ENCODE results near the gene DCT.

DCT gene

DNA sequence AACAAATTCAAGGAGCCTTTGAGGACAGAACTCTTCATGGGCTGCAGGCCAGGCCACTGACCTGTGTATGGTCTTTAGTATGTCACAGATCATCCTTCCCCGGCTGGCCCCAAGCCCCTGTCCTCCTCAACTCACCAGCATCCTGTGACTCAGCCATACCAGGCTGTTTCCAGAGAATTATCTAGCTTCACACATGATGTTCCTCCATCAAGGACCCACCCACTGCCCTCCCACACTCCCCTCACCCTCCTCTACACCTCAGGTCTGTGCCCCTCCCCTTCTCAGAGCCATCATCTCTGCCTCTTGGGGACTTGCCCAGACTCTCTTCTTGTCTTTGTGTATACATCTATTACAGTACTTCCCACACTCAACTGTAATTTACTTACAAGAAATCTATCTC is 14.7 kb downstream of the DCT start:
- Histone ChIP-seq H3K9me3 (ENCODE audit: insufficient read depth, low read length, severe bottlenecking) (no peaks in the 10 kb centered on the region), H3K4me3 (ENCODE audit: low read depth in 1 of 2, low read length in 2 of 2) (no peak overlapping the region), H3K36me3 (ENCODE audit: insufficient read depth, low read length) (no peaks in the 10 kb centered on the region), H3K4me2 (ENCODE audit: insufficient read depth, low read length) (no peak overlapping the region), H3K79me2 (ENCODE audit: insufficient read depth, low read length) (no peaks in the 10 kb centered on the region), H3K27me3 (ENCODE audit: insufficient read depth, low read length, poor library complexity) (no peaks in the 10 kb centered on the region), H3K4me1 (ENCODE audit: insufficient read depth, low read length) (no peaks in the 10 kb centered on the region), H4K20me1 (ENCODE audit: insufficient read depth, low read length) (no peaks in the 10 kb centered on the region), H3K27ac (ENCODE audit: low read length) (no peak overlapping the region), H3K9ac (ENCODE audit: low read depth, low read length) (no peak overlapping the region), H2AFZ (ENCODE audit: low read depth, low read length) (no peak overlapping the region)
- DNase-seq (no peak), ATAC-seq (ENCODE audit: insufficient read depth, low read depth) (no peak; the same call in 2 of the 3 replicates)
- no peak for TF ChIP-seq EZH2 (IDR thresholded peaks at IDR 0.05; ENCODE audit: borderline replicate concordance, low read depth, low read length, severe bottlenecking)
- no peak for TF ChIP-seq CTCF (IDR thresholded peaks at IDR 0.05; ENCODE audit: borderline replicate concordance, extremely low read depth, low read length, poor library complexity, severe bottlenecking)

- no peak for TF ChIP-seq CTCF (IDR thresholded peaks at IDR 0.05; ENCODE audit: borderline replicate concordance, extremely low read depth, low read length, poor library complexity, severe bottlenecking)
- no peak for TF ChIP-seq EZH2 (IDR thresholded peaks at IDR 0.05; ENCODE audit: borderline replicate concordance, low read depth, low read length, severe bottlenecking)
Measured at GRCh38 chr13:94462670-94463069, 16.8 kb downstream of the DCT start.

GRCh38 chr13:94459116-94459515 is 20.4 kb downstream of the DCT start:
- H3K9me3 ChIP-seq (ENCODE audit: insufficient read depth, low read length, severe bottlenecking), result no peaks in the 10 kb centered on the region
- no peak overlapping the region for H3K4me2 ChIP-seq (ENCODE audit: insufficient read depth, low read length)
- no peak overlapping the region for H3K9ac ChIP-seq (ENCODE audit: low read depth, low read length)
- no peaks in the 10 kb centered on the region for H3K79me2 ChIP-seq (ENCODE audit: insufficient read depth, low read length)
- H3K4me1 ChIP-seq (ENCODE audit: insufficient read depth, low read length), result no peaks in the 10 kb centered on the region
- DNase-seq, result no peak
- no peak overlapping the region for H2AFZ ChIP-seq (ENCODE audit: low read depth, low read length)
- no peak overlapping the region for H3K27ac ChIP-seq (ENCODE audit: low read length)
- TF ChIP-seq EZH2 (IDR thresholded peaks at IDR 0.05; ENCODE audit: borderline replicate concordance, low read depth, low read length, severe bottlenecking) (no peak), CTCF (IDR thresholded peaks at IDR 0.05; ENCODE audit: borderline replicate concordance, extremely low read depth, low read length, poor library complexity, severe bottlenecking) (no peak)
- H3K27me3 ChIP-seq (ENCODE audit: insufficient read depth, low read length, poor library complexity), result no peaks in the 10 kb centered on the region
- H4K20me1 ChIP-seq (ENCODE audit: insufficient read depth, low read length), result no peaks in the 10 kb centered on the region
- ATAC-seq (ENCODE audit: insufficient read depth, low read depth), result no peak
- H3K4me3 ChIP-seq (ENCODE audit: low read depth in 1 of 2, low read length in 2 of 2), result no peak overlapping the region
- no peaks in the 10 kb centered on the region for H3K36me3 ChIP-seq (ENCODE audit: insufficient read depth, low read length)

More at GRCh38 chr13:94462670-94463069, 16.8 kb downstream of the DCT start:
- H3K9me3 ChIP-seq (ENCODE audit: insufficient read depth, low read length, severe bottlenecking), result no peaks in the 10 kb centered on the region
- ATAC-seq (ENCODE audit: insufficient read depth, low read depth) (no peak), DNase-seq (no peak)
- H4K20me1 ChIP-seq (ENCODE audit: insufficient read depth, low read length), result no peaks in the 10 kb centered on the region
- H3K36me3 ChIP-seq (ENCODE audit: insufficient read depth, low read length), result no peaks in the 10 kb centered on the region
- H3K4me1 ChIP-seq (ENCODE audit: insufficient read depth, low read length), result no peaks in the 10 kb centered on the region
- H3K27me3 ChIP-seq (ENCODE audit: insufficient read depth, low read length, poor library complexity), result no peaks in the 10 kb centered on the region
- no peak overlapping the region for H3K27ac ChIP-seq (ENCODE audit: low read length)
- H3K4me2 ChIP-seq (ENCODE audit: insufficient read depth, low read length), result no peak overlapping the region
- no peaks in the 10 kb centered on the region for H3K79me2 ChIP-seq (ENCODE audit: insufficient read depth, low read length)
- no peak overlapping the region for H2AFZ ChIP-seq (ENCODE audit: low read depth, low read length)
- H3K4me3 ChIP-seq (ENCODE audit: low read depth in 1 of 2, low read length in 2 of 2), result no peak overlapping the region
- no peak overlapping the region for H3K9ac ChIP-seq (ENCODE audit: low read depth, low read length)

DNA sequence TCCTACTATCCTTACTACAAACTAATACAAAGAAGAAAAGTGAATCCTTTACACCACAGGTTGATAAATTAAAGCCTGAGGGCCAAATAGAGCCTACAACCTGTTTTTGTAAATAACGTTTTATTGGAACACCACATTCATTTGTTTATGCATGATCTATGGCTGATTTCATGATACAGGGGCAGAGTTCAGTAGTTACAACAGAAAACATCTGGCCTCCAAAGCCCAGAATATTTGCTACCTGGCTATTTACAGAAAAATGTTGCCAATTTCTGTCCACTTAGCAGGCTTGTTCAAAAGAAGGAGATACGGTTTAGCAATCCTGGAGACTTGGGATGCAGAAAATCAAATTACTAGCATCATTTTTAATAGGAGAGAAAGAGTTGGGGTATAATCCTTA is 24.1 kb downstream of the DCT start:
- no peak for TF ChIP-seq CTCF (IDR thresholded peaks at IDR 0.05; ENCODE audit: borderline replicate concordance, extremely low read depth, low read length, poor library complexity, severe bottlenecking)
- TF ChIP-seq EZH2 (IDR thresholded peaks at IDR 0.05; ENCODE audit: borderline replicate concordance, low read depth, low read length, severe bottlenecking), result no peak
- H3K4me1 ChIP-seq (ENCODE audit: insufficient read depth, low read length), result no peaks in the 10 kb centered on the region
- no peaks in the 10 kb centered on the region for H3K79me2 ChIP-seq (ENCODE audit: insufficient read depth, low read length)
- DNase-seq, result no peak
- H3K36me3 ChIP-seq (ENCODE audit: insufficient read depth, low read length), result no peaks in the 10 kb centered on the region
- no peak overlapping the region for H2AFZ ChIP-seq (ENCODE audit: low read depth, low read length)
- H3K4me2 ChIP-seq (ENCODE audit: insufficient read depth, low read length), result no peak overlapping the region
- no peak overlapping the region for H3K27ac ChIP-seq (ENCODE audit: low read length)
- H3K9ac ChIP-seq (ENCODE audit: low read depth, low read length), result no peak overlapping the region
- H3K4me3 ChIP-seq (ENCODE audit: low read depth in 1 of 2, low read length in 2 of 2), result no peak overlapping the region
- no peaks in the 10 kb centered on the region for H3K27me3 ChIP-seq (ENCODE audit: insufficient read depth, low read length, poor library complexity)
- H4K20me1 ChIP-seq (ENCODE audit: insufficient read depth, low read length), result no peaks in the 10 kb centered on the region
- 0 out of 3 replicates have a peak, but pooled peaks have one; percentile 7 for ATAC-seq (ENCODE audit: insufficient read depth, low read depth)
- no peaks in the 10 kb centered on the region for H3K9me3 ChIP-seq (ENCODE audit: insufficient read depth, low read length, severe bottlenecking)
